ENCODE results near the gene ZSCAN30. TPM values are rescaled to one million over a fixed set of nuclear protein-coding genes. Genes with fewer than 3 reads are reported as not detected.

ZSCAN30 gene
- total and polyA plus RNA-seq, 2 of the 13 experiments (the other 11 are each of a cell fraction or from before 2014, with no cell fraction given) = 7.4 to 7.7 TPM

GRCh38 chr18:35231052-35231451 is 59.0 kb downstream of the ZSCAN30 start (continued):
- no peak for TF ChIP-seq AKAP8 (CRISPR knock-in tag; IDR thresholded peaks at IDR 0.05)
- TF ChIP-seq HNF4G (IDR thresholded peaks at IDR 0.05; ENCODE audit: borderline replicate concordance, low read depth, low read length) = no peak
- TF ChIP-seq HNF4G (CRISPR knock-in tag; IDR thresholded peaks at IDR 0.05; ENCODE audit: borderline replicate concordance, low read depth) = no peak
- TF ChIP-seq TEAD2 (CRISPR knock-in tag; IDR thresholded peaks at IDR 0.05) = no peak
- no peak for TF ChIP-seq FOXM1 (CRISPR knock-in tag; IDR thresholded peaks at IDR 0.05)
- TF ChIP-seq, protein P1, sequence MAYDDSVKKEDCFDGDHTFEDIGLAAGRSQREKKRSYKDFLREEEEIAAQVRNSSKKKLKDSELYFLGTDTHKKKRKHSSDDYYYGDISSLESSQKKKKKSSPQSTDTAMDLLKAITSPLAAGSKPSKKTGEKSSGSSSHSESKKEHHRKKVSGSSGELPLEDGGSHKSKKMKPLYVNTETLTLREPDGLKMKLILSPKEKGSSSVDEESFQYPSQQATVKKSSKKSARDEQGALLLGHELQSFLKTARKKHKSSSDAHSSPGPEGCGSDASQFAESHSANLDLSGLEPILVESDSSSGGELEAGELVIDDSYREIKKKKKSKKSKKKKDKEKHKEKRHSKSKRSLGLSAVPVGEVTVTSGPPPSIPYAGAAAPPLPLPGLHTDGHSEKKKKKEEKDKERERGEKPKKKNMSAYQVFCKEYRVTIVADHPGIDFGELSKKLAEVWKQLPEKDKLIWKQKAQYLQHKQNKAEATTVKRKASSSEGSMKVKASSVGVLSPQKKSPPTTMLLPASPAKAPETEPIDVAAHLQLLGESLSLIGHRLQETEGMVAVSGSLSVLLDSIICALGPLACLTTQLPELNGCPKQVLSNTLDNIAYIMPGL (CRISPR knock-in tag; IDR thresholded peaks at IDR 0.05; ENCODE audit: borderline replicate concordance in 1 of 2, low read depth in 1 of 2) = peak in 1 of 2 experiments; percentile 84; a peak in 1 of 4 replicates
- TF ChIP-seq RFXAP (CRISPR knock-in tag; IDR thresholded peaks at IDR 0.05; ENCODE audit: borderline replicate concordance) = no peak
- TF ChIP-seq ZNF615 (CRISPR knock-in tag; IDR thresholded peaks at IDR 0.05; ENCODE audit: borderline replicate concordance) = no peak
- TF ChIP-seq PATZ1 (CRISPR knock-in tag; IDR thresholded peaks at IDR 0.05) = no peak
- no peak for TF ChIP-seq TOE1 (CRISPR knock-in tag; IDR thresholded peaks at IDR 0.05)
- TF ChIP-seq HBP1 (CRISPR knock-in tag; IDR thresholded peaks at IDR 0.05; ENCODE audit: low read depth) = no peak
- TF ChIP-seq, protein P2, sequence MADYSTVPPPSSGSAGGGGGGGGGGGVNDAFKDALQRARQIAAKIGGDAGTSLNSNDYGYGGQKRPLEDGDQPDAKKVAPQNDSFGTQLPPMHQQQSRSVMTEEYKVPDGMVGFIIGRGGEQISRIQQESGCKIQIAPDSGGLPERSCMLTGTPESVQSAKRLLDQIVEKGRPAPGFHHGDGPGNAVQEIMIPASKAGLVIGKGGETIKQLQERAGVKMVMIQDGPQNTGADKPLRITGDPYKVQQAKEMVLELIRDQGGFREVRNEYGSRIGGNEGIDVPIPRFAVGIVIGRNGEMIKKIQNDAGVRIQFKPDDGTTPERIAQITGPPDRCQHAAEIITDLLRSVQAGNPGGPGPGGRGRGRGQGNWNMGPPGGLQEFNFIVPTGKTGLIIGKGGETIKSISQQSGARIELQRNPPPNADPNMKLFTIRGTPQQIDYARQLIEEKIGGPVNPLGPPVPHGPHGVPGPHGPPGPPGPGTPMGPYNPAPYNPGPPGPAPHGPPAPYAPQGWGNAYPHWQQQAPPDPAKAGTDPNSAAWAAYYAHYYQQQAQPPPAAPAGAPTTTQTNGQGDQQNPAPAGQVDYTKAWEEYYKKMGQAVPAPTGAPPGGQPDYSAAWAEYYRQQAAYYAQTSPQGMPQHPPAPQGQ (CRISPR knock-in tag; IDR thresholded peaks at IDR 0.05; ENCODE audit: borderline replicate concordance) = no peak
- TF ChIP-seq ZNF224 (CRISPR knock-in tag; IDR thresholded peaks at IDR 0.05) = no peak
- no peak for TF ChIP-seq ZSCAN22 (CRISPR knock-in tag; IDR thresholded peaks at IDR 0.05)
- no peak for TF ChIP-seq ZNF281 (CRISPR knock-in tag; IDR thresholded peaks at IDR 0.05; ENCODE audit: borderline replicate concordance)
- TF ChIP-seq ZNF251 (CRISPR knock-in tag; IDR thresholded peaks at IDR 0.05) = no peak
- TF ChIP-seq ZNF710 (CRISPR knock-in tag; IDR thresholded peaks at IDR 0.05; ENCODE audit: borderline replicate concordance) = no peak

Data from HepG2 (cell line).